MCF 10A (cell line): ENCODE data around the gene OLIG3. TPM values are rescaled to one million over a fixed set of nuclear protein-coding genes. Genes with fewer than 3 reads are reported as not detected.

ENCODE experiments used
- Bru-seq: library from RNA; stranded (reverse); fragments of 400-500 nt; gene quantifications from one replicate; lab custom pipeline; 2021; lab: Mats Ljungman, UMichigan
- BruChase-seq, 2 experiments: library from RNA; stranded (reverse); fragments of 400-500 nt; gene quantifications; one replicate each; lab custom pipeline; 2021; lab: Mats Ljungman, UMichigan
- BruUV-seq: library from RNA; stranded (reverse); fragments of 400-500 nt; replicated peaks from 2 replicates; lab custom pipeline; 2021; lab: Mats Ljungman, UMichigan
- CTCF ChIA-PET: fragments of 300-600 bp; sonication (Branson Sonifier 250); formaldehyde crosslinking; extraction: SDS; loops from one replicate; lab custom pipeline; 2021; ENCODE audit warnings: antibody characterized with exemption, inconsistent platforms; lab: Yijun Ruan, JAX
- POLR2A ChIA-PET: fragments of 300-600, 350-650 bp; sonication (Branson Sonifier 250); formaldehyde crosslinking; extraction: SDS; loops from one replicate; lab custom pipeline; 2020; ENCODE audit warnings: antibody characterized with exemption, inconsistent platforms; lab: Yijun Ruan, JAX
- DNase-seq: peaks from one replicate; pipeline ENCODE4 v3.0.0-alpha.2; 2018; ENCODE audit not compliant: unreplicated experiment
- H3K27ac Mint-ChIP-seq: one replicate; pipeline ENCODE4 v1.8.0; 2022; ENCODE audit warnings: mild to moderate bottlenecking, low read depth, mixed read lengths; ENCODE audit not compliant: unreplicated experiment
- H3K27me3 Mint-ChIP-seq: one replicate; pipeline ENCODE4 v1.8.0; 2022; ENCODE audit warnings: mixed read lengths; ENCODE audit not compliant: insufficient read depth, unreplicated experiment
- H3K36me3 Mint-ChIP-seq: one replicate; pipeline ENCODE4 v1.8.0; 2022; ENCODE audit warnings: mild to moderate bottlenecking, moderate library complexity, mixed read lengths; ENCODE audit not compliant: insufficient read depth, unreplicated experiment
- H3K4me1 Mint-ChIP-seq: one replicate; pipeline ENCODE4 v1.8.0; 2022; ENCODE audit warnings: mixed read lengths; ENCODE audit not compliant: insufficient read depth, unreplicated experiment
- H3K4me3 Mint-ChIP-seq: one replicate; pipeline ENCODE4 v1.8.0; 2022; ENCODE audit warnings: mild to moderate bottlenecking, moderate library complexity, mixed read lengths; ENCODE audit not compliant: unreplicated experiment
- H3K9me3 Mint-ChIP-seq: one replicate; pipeline ENCODE4 v1.8.0; 2022; ENCODE audit warnings: mixed read lengths; ENCODE audit not compliant: unreplicated experiment
- intact Hi-C: fragments of 100-400 bp; cut with micrococcal nuclease; formaldehyde crosslinking; loops from 2 replicates; pipeline ENCODE4 v1.14.1; 2022
- long read RNA-seq: library from polyadenylated mRNA; stranded (forward); transcript quantifications from one replicate; pipeline ENCODE4 v2.0.0, GENCODE V29; 2022
- total RNA-seq: library from RNA; stranded (reverse); gene quantifications from 2 replicates; pipeline ENCODE4 v1.2.3, GENCODE V29; 2022
- TF ChIP-seq, protein P1 (sequence below): fragments of 200-600 bp; IDR thresholded peaks from one replicate; pipeline ENCODE4 v1.8.0; 2022; ENCODE audit warnings: antibody characterized with exemption, mild to moderate bottlenecking; ENCODE audit not compliant: unreplicated experiment

OLIG3 gene
- total RNA-seq (not detected in 2 replicates), Bru-seq, nascent RNA (not detected), BruChase-seq, experiment 1, labeled RNA remaining after a 6-hour chase (not detected), BruChase-seq, experiment 2, labeled RNA remaining after a 2-hour chase (not detected)
- long read RNA-seq = 0 reads

DNA sequence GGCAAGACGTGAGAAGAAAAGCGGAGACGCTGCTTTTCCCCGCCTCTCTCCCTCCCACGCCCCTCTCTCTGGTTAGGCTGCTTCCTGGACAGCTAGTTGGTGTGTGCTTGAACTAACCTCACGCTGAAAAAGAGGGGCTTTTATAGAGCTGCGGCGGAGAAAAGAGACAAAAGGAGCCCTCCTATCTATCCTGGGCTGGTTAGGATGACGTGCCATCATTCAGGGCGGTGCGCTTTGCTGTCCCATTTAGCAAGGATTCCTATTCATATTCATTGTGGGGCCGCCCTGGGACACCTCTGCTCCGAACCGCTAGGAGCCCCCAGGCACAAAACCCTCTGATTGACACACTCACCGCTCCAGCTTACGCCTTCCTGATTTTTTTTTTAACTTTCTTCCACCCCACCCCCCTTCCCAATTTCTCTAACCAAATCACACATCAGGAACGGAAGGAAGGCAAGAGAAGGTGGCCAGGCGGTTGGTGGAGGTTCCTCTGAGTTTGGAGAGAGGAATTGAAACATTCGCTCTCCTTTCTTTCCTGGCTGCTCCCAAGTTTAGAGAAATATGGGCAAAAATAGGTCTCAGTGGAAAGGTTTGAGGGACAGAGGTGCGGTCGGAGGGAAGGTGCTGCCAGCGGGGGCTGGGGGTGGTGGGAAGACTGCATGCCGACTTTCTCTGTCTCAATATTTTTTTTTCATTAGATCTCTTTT lies at the start of gene OLIG3:
OLIG3 (minus strand) TSS at position 114 of the 707 bp plus-strand sequence. CDS start 224 bp downstream, outside the sequence.
- H3K27ac Mint-ChIP-seq = no peak within 1 kb of the TSS
- TF ChIP-seq, protein P1, sequence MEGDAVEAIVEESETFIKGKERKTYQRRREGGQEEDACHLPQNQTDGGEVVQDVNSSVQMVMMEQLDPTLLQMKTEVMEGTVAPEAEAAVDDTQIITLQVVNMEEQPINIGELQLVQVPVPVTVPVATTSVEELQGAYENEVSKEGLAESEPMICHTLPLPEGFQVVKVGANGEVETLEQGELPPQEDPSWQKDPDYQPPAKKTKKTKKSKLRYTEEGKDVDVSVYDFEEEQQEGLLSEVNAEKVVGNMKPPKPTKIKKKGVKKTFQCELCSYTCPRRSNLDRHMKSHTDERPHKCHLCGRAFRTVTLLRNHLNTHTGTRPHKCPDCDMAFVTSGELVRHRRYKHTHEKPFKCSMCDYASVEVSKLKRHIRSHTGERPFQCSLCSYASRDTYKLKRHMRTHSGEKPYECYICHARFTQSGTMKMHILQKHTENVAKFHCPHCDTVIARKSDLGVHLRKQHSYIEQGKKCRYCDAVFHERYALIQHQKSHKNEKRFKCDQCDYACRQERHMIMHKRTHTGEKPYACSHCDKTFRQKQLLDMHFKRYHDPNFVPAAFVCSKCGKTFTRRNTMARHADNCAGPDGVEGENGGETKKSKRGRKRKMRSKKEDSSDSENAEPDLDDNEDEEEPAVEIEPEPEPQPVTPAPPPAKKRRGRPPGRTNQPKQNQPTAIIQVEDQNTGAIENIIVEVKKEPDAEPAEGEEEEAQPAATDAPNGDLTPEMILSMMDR = no peak
- H3K4me1 Mint-ChIP-seq = peaks cover 4% of the 10 kb centered on the region
- peaks cover 5% of the 10 kb centered on the region for H3K36me3 Mint-ChIP-seq
- DNase-seq = no peak
- ChIA-PET CTCF (no interaction called here), POLR2A (no interaction called here)
- no peaks in the 10 kb centered on the region for H3K9me3 Mint-ChIP-seq
- peaks cover 29% of the 10 kb centered on the region for H3K27me3 Mint-ChIP-seq
- BruUV-seq = no TSS peak
- intact Hi-C loops = no loop called here
- no peak within 1 kb of the TSS for H3K4me3 Mint-ChIP-seq

DNA sequence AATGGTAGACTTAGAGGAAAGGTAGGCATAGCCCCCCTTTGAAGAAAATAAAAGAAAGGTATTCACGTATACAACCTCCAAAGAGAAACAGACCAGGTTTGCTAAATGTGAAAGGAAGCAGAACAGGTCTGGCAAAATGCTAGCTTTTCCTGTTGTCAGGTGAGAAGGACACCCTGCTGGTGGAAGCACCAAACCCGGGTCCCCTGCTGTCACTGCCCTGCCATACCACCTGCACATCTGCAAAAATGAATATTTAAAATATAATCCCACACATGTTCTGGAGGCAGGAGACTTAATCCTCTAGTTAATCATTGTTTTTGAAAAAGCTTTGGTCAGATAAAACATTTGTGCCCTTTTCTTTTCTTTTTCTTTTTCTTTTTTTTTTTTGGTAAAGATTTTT lies 48.9 kb upstream of the OLIG3 start:
- ChIA-PET POLR2A (no interaction called here), CTCF (interaction anchor here (0.7 kb wide), 1 partner anchor 27 kb away, joined by 3 read pairs; no protein-coding TSS in a partner anchor)
- no peaks in the 10 kb centered on the region for H3K9me3 Mint-ChIP-seq
- no peaks in the 10 kb centered on the region for H3K4me1 Mint-ChIP-seq
- no peaks in the 10 kb centered on the region for H3K27me3 Mint-ChIP-seq
- intact Hi-C loops = no loop called here
- BruUV-seq = no TSS peak
- no peak overlapping the region for H3K27ac Mint-ChIP-seq
- no peak for DNase-seq
- TF ChIP-seq, protein P1 = no peak
- H3K36me3 Mint-ChIP-seq = no peaks in the 10 kb centered on the region
- H3K4me3 Mint-ChIP-seq = no peak overlapping the region

DNA sequence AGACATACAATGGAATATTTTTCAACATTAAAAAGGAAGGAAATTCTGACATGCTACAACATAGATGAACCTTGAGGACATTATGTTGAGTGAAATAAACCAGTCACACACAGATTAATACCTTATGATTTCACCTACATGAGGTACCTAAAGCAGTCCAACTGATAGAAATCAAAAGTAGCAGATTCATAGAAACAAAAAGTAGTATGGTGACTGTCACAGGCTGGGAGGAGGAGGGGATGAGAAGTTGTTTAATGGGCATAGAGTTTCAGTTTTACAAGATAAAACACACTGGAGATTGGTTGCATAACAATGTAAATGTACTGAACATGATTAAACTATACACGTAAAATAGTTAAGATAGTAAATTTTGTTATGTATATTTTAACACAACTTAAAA lies 48.5 kb upstream of the OLIG3 start:
- TF ChIP-seq, protein P1 = no peak
- Mint-ChIP-seq H3K27ac (no peak overlapping the region), H3K4me1 (no peaks in the 10 kb centered on the region), H3K4me3 (no peak overlapping the region), H3K27me3 (no peaks in the 10 kb centered on the region), H3K36me3 (no peaks in the 10 kb centered on the region), H3K9me3 (no peaks in the 10 kb centered on the region)
- no TSS peak for BruUV-seq
- POLR2A ChIA-PET = interaction anchor here (0.6 kb wide), 1 partner anchor 47 kb away, joined by 3 read pairs; no protein-coding TSS in a partner anchor
- CTCF ChIA-PET = interaction anchor here (0.8 kb wide), 1 partner anchor 10 kb away, joined by 4 read pairs; no protein-coding TSS in a partner anchor
- intact Hi-C loops = no loop called here
- DNase-seq = no peak

DNA sequence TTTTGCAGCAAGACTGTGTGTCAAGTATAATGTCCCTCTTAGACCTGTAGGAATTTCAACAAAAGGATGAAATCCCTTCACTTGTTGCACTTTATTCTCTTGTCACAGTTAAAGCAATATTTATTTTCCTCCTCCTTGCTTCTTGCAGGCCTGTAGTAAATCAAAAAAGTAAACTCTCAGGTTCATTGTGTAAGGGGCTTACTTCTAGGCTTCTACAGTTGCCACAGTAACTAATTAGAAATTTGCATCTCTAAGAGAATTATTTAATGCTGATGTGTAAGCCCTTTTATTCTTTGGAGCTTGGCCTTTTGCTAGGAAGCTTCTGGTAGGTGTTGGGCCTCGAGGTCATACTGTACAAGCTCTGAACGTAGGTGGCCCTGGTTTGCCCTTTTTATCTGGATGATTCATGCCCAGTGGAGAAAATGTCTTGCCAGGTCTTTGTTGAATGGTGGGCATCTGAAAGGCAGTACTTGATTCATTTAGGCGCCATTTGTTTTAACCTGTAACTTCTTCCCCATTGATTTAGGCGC lies 47.4 kb upstream of the OLIG3 start:
- Mint-ChIP-seq H3K27ac (no peak overlapping the region), H3K9me3 (no peaks in the 10 kb centered on the region), H3K4me3 (no peak overlapping the region), H3K27me3 (no peaks in the 10 kb centered on the region), H3K36me3 (no peaks in the 10 kb centered on the region), H3K4me1 (no peaks in the 10 kb centered on the region)
- intact Hi-C loops = no loop called here
- DNase-seq = no peak
- no TSS peak for BruUV-seq
- ChIA-PET POLR2A (no interaction called here), CTCF (interaction anchor here (0.6 kb wide), 1 partner anchor 29 kb away, joined by 3 read pairs; no protein-coding TSS in a partner anchor)
- TF ChIP-seq, protein P1 = no peak
